GM11168 (cell line): ENCODE measurements around the gene TMEM154.

Experiments used
- in situ Hi-C: fragments of 300-500 bp; cut with MboI; formaldehyde crosslinking; loops from one replicate; pipeline ENCODE4 v1.12.0; 2022; ENCODE audit warnings: low sequenced_read_pairs; ENCODE audit not compliant: unreplicated experiment

TMEM154 gene, protein sequence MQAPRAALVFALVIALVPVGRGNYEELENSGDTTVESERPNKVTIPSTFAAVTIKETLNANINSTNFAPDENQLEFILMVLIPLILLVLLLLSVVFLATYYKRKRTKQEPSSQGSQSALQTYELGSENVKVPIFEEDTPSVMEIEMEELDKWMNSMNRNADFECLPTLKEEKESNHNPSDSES

DNA sequence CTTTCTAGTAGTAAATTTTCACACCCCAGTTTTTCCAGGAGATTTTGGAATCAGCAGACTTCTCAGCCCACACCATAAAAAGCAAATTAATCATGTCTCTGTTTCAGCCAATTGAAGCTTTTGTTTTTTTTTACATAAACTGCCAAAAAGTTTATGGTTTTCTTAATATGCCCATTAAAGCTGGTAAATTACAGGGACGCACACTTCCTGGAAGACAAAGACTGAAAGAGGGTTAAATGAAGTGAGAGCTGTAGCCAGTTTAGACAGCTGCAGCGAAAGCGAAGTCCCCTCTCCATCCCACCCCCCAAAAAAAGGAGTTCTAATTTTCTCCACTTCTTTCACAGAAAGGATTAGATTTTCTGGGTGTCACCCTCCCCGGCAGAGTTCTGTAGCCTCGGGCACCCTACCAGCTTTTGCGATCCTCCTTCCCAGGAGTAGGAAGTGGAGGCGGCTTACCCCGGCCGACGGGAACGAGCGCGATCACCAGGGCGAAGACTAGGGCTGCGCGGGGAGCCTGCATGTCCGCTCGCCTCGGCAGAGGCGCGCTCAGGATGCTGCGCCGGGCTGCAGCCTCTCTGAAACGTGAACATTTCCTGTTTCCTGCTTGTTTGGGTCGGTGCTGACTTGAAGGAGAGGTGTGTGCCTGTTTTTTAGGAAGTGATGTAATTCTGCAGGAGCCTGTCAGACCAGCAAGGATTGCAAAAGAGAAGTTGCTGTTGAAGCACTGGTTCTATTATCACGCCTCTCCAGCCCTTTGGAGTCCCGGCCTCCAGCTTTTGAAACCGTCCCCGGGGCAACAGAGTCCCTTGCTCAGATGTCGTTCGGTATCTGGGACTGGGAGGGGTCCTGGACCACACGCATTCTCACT, at the start of gene TMEM154:
TSS of gene TMEM154 (minus strand) at position 584 of the 868 bp plus-strand sequence. CDS start at position 520, 64 bp downstream.
- in situ Hi-C loops: no loop called here

GRCh38 chr4:152729466-152729865, 49.7 kb upstream of the TMEM154 start:
- in situ Hi-C loops: no loop called here

DNA sequence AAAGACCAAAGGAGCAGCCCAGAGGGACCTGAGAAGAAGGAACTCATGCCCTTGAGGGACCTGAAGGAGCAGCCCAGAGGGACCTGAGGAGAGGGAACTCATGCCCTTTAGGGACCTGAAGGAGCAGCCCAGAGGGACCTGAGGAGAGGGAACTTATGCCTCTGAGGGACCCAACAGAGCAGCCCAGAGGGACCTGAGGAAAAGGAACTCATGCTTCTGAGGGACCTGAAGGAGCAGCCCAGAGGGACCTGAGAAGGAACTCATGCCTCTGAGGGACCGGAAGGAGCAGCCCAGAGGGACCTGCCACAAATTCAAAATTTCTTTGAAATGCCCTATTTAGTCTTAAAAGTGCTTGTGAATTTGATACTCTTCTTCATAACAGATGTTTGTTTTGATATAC, 48.5 kb upstream of the TMEM154 start:
- in situ Hi-C loops: no loop called here

DNA sequence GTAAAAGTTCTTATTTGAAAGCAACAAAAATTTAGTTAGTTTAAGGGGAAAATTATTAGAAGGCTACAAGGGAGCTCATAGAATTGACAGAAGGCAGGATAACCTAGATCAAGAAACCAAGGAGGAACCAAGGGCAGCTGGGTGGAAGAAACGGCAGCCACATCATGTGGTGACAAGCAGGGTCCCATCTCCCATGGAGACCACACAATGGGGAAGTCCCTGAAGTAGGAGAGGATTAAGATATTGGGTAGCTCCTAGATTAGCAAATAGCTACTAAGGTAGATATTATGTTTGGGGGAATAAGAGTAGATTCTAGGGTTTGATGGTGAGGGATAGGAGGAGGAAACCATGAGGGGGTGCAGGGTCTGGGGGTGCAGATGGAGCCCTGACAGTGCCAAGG, 48.0 kb upstream of the TMEM154 start:
- in situ Hi-C loops: no loop called here

DNA sequence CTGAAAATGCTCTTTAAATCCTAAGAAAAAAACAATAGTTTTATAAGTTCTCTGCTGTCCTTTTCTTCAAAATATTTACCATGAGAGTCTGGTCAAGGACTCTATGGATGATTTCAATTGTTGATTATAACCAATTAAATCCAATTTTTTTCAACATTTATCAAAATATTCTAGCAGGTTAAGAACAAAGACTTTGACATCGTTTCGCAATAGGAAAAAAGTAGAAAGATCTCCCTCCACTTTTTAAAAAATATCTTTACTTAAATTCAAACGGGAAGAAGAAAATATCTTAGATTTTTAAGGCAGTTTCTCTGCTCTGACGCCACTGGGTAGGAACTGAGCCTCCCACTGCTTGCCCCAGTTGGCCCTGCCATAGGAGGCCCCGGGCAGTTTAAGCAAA, 44.7 kb upstream of the TMEM154 start:
- in situ Hi-C loops: no loop called here

- in situ Hi-C loops: no loop called here
These were observed 43.4 kb upstream of the TMEM154 start for GRCh38 chr4:152723236-152723635.

- in situ Hi-C loops: no loop called here
These were observed 40.2 kb upstream of the TMEM154 start for GRCh38 chr4:152719801-152720556.

DNA sequence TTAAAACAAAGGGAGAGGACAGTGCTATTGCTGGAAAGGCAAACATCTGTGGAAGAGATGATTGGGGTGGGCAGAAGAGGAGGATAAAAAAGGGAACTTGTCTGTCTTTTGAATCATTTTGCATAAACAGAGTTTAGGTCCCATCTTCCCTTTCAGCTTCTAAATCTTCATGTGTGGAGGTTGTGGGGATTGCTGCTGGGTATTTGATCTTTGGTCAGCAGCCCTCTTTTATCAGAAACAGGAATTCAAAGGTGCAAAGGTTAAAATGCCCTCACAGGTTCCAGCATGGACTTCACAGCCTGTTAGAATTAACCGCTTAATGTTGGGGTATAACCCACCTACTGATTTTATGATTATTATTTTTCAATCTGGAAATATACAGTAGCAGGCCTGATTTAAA, 39.5 kb upstream of the TMEM154 start:
- in situ Hi-C loops: no loop called here

GRCh38 chr4:152715076-152715475, 35.3 kb upstream of the TMEM154 start:
- in situ Hi-C loops: no loop called here

DNA sequence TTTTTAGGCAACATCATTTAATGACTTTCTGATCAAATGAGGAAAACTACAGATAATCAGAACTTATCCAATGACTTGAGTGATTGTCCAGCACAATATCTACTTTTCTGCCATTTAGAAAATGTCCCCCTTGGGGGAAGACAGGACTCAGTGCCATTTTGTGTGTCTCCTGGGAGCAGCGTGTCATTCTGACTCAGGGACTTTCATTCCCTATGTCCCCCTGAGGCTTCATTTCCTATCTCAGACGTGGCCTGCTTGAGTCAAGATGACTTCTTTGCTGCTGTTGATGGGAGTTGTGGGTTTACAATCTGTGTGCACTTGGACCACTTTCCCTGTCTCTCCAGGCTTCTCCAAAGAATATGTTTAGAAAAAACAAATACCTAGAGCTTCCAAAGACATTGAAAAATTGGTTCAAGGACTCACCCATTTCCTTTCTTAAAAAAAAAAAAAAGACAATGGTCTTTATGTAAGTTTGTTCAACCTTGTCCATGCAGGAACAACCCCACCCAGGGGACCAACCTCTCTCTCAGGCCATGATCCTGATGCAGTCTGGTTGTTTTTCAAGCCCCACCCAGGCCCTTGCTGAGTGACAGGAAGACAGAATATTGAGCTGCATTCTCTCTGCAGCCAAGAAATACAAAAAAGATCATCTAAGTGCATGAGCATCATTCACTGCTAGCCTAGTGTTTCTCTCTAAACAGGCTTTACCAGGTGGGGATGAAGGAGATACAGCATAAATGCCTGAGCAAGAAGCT, 34.3 kb upstream of the TMEM154 start:
- in situ Hi-C loops: no loop called here

GRCh38 chr4:152709675-152710438, 30.1 kb upstream of the TMEM154 start:
- in situ Hi-C loops: no loop called here

GRCh38 chr4:152708796-152709195, 29.0 kb upstream of the TMEM154 start:
- in situ Hi-C loops: no loop called here

- in situ Hi-C loops: no loop called here
These were observed 28.6 kb upstream of the TMEM154 start for GRCh38 chr4:152708361-152708760.

DNA sequence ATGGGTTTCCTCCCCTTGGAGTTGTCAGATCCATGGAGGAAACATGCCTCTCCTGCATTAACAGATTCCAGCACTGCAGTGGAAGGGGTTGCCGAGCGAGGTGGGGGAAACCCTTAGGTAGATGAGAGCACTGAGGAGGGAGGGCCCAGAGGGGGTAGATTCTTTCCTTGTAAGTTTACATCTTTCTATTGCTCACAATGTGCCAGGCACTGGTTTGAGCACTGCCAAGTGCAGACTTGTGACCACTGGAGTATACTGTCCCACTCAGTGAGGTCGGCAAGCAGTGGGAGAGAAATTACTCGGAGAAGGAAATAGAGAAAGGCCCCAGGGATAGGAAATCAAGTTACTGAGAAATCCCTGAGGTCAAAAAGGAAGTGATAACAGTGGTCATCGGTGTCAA, 27.8 kb upstream of the TMEM154 start:
- in situ Hi-C loops: no loop called here

DNA sequence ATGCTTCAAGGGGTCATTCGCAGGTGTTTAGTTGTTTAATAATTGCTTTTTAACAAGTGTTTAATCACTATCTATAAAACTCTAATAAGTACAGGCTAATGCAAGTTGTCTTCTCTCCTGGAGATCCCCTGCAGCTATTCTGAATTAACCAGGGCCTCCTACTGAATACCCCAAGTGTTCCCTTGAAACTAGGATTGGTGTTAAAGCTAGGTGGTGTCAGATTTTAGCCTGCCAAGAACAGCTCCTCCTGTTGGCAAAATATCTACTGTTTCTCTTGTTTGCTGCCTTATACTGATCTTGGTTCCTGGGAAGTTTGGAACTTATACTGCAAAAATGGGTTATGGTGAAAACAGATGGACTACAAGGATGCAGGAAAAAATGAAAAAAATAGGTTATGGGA, 26.1 kb upstream of the TMEM154 start:
- in situ Hi-C loops: no loop called here

- in situ Hi-C loops: no loop called here
These were observed 25.0 kb upstream of the TMEM154 start for GRCh38 chr4:152704788-152705187.

DNA sequence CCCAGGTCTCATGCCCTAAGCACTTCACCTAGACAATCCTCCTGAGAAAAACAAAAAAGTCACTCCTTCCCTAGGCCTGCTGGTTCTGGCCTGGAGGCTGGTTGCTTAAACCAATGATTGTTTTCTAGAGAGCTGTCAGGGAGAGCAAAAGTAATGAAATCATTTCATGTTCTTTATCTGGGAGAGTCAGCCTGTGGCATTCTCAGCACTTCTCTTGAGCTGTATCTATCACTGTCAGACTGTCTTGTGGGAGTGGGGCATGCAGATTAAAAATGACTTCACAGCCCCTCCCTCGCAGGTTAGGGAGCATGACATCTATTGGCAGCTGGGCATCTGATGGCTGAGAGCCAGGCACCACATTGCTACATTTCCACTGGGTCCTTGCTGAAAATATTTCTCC, 20.4 kb upstream of the TMEM154 start:
- in situ Hi-C loops: no loop called here

DNA sequence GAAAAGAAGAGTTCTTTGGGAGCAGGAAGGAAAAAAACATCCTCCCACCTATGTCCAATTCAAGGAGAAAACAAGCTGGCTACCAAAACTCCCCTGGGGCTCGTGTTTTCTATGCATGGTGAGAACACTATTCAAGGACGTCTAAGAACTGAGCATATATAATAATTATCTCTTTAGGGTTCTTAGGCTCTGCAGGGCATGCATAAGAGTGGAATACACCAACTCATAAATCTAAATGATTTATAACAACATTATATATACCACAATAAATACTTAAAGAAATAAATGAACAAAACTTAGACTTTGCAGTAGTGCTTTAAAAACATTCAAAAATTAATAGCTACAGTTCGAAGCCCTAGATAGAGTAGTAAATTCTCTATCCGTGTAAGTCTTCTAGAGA, 19.5 kb upstream of the TMEM154 start:
- in situ Hi-C loops: no loop called here

DNA sequence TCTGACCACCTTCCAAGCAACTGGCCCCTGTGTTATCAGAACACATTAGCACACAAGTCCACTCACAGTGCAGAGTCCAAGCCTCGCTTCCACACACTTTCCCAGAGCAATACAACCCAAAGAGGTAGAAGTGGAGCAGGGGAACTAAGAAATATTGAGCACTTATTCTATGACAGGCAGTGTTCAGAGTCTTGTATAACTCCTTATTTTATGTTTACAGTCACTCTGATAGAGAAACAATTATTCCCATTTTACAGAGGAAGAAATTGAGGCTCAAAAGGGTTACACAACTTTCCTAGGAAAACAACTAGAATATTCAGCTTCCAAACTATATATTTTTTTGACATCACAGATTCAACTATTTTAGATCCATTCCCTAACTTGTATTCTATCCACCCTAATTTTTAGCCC, 18.3 kb upstream of the TMEM154 start:
- in situ Hi-C loops: no loop called here
